IPS-18a (cell line): Measurements from ENCODE around the gene ELMO1.

ENCODE experiments used
- H3K27ac ChIP-seq: one replicate; pipeline ENCODE4 v1.5.1; 2013; ENCODE audit warnings: low read length
- H3K27me3 ChIP-seq: one replicate; pipeline ENCODE4 v1.6.1; 2013; ENCODE audit warnings: mild to moderate bottlenecking, low read length; ENCODE audit not compliant: control insufficient read depth, insufficient read depth
- H3K36me3 ChIP-seq: one replicate; pipeline ENCODE4 v1.6.1; 2013; ENCODE audit warnings: low read depth, low read length; ENCODE audit not compliant: control insufficient read depth
- H3K4me1 ChIP-seq: one replicate; pipeline ENCODE4 v1.6.1; 2013; ENCODE audit warnings: low read depth, low read length; ENCODE audit not compliant: control insufficient read depth
- H3K4me3 ChIP-seq: one replicate; pipeline ENCODE4 v1.5.1; 2013; ENCODE audit warnings: low read length
- H3K9ac ChIP-seq: one replicate; pipeline ENCODE4 v1.6.1; 2013; ENCODE audit warnings: mild to moderate bottlenecking, low read length, moderate library complexity
- H3K9me3 ChIP-seq: one replicate; pipeline ENCODE4 v1.6.1; 2013; ENCODE audit warnings: low read depth, low read length; ENCODE audit not compliant: control insufficient read depth

Gene ELMO1

GRCh38 chr7:36916619-36917018 lies 532.0 kb downstream of the ELMO1 start:
- Histone ChIP-seq H3K27ac (no peak overlapping the region), H3K4me1 (no peaks in the 10 kb centered on the region), H3K27me3 (no peaks in the 10 kb centered on the region), H3K36me3 (no peaks in the 10 kb centered on the region), H3K9ac (no peak overlapping the region), H3K4me3 (no peak overlapping the region), H3K9me3 (no peaks in the 10 kb centered on the region)

GRCh38 chr7:36916116-36916515 lies 532.5 kb downstream of the ELMO1 start:
- no peak overlapping the region for H3K9ac ChIP-seq
- no peaks in the 10 kb centered on the region for H3K9me3 ChIP-seq
- no peaks in the 10 kb centered on the region for H3K4me1 ChIP-seq
- no peak overlapping the region for H3K27ac ChIP-seq
- H3K36me3 ChIP-seq = no peaks in the 10 kb centered on the region
- H3K27me3 ChIP-seq = no peaks in the 10 kb centered on the region
- H3K4me3 ChIP-seq = no peak overlapping the region

GRCh38 chr7:36911788-36912187 lies 536.9 kb downstream of the ELMO1 start:
- Histone ChIP-seq H3K27me3 (no peaks in the 10 kb centered on the region), H3K4me3 (no peak overlapping the region), H3K4me1 (no peaks in the 10 kb centered on the region), H3K9ac (no peak overlapping the region), H3K36me3 (no peaks in the 10 kb centered on the region), H3K9me3 (no peaks in the 10 kb centered on the region), H3K27ac (no peak overlapping the region)

GRCh38 chr7:36910859-36911258 lies 537.8 kb downstream of the ELMO1 start:
- Histone ChIP-seq H3K9me3 (no peaks in the 10 kb centered on the region), H3K36me3 (no peaks in the 10 kb centered on the region), H3K4me3 (no peak overlapping the region), H3K27ac (no peak overlapping the region), H3K4me1 (no peaks in the 10 kb centered on the region), H3K27me3 (no peaks in the 10 kb centered on the region), H3K9ac (no peak overlapping the region)

- H3K9ac ChIP-seq = no peak overlapping the region
- no peak overlapping the region for H3K4me3 ChIP-seq
- H3K27me3 ChIP-seq = no peaks in the 10 kb centered on the region
- H3K36me3 ChIP-seq = no peaks in the 10 kb centered on the region
- no peaks in the 10 kb centered on the region for H3K9me3 ChIP-seq
- no peaks in the 10 kb centered on the region for H3K4me1 ChIP-seq
- no peak overlapping the region for H3K27ac ChIP-seq
Observed at GRCh38 chr7:36910401-36910800, 538.3 kb downstream of the ELMO1 start.

- H3K9me3 ChIP-seq = no peaks in the 10 kb centered on the region
- H3K4me3 ChIP-seq = no peak overlapping the region
- no peak overlapping the region for H3K9ac ChIP-seq
- H3K36me3 ChIP-seq = no peaks in the 10 kb centered on the region
- no peaks in the 10 kb centered on the region for H3K27me3 ChIP-seq
- H3K4me1 ChIP-seq = no peaks in the 10 kb centered on the region
- H3K27ac ChIP-seq = no peak overlapping the region
Observed at GRCh38 chr7:36906956-36907635, 541.6 kb downstream of the ELMO1 start.

GRCh38 chr7:36906448-36906847 lies 542.2 kb downstream of the ELMO1 start:
- no peaks in the 10 kb centered on the region for H3K4me1 ChIP-seq
- H3K9me3 ChIP-seq = no peaks in the 10 kb centered on the region
- H3K4me3 ChIP-seq = no peak overlapping the region
- no peaks in the 10 kb centered on the region for H3K36me3 ChIP-seq
- no peak overlapping the region for H3K9ac ChIP-seq
- no peaks in the 10 kb centered on the region for H3K27me3 ChIP-seq
- H3K27ac ChIP-seq = no peak overlapping the region

GRCh38 chr7:36905841-36906240 lies 542.8 kb downstream of the ELMO1 start:
- H3K4me1 ChIP-seq = no peaks in the 10 kb centered on the region
- no peaks in the 10 kb centered on the region for H3K27me3 ChIP-seq
- no peaks in the 10 kb centered on the region for H3K36me3 ChIP-seq
- H3K4me3 ChIP-seq = no peak overlapping the region
- H3K9ac ChIP-seq = no peak overlapping the region
- no peaks in the 10 kb centered on the region for H3K9me3 ChIP-seq
- no peak overlapping the region for H3K27ac ChIP-seq

- Histone ChIP-seq H3K4me3 (no peak overlapping the region), H3K27ac (no peak overlapping the region), H3K9me3 (no peaks in the 10 kb centered on the region), H3K4me1 (no peaks in the 10 kb centered on the region), H3K27me3 (no peaks in the 10 kb centered on the region), H3K9ac (no peak overlapping the region), H3K36me3 (no peaks in the 10 kb centered on the region)
Observed at GRCh38 chr7:36904802-36905201, 543.9 kb downstream of the ELMO1 start.

GRCh38 chr7:36904101-36904500 lies 544.6 kb downstream of the ELMO1 start:
- Histone ChIP-seq H3K36me3 (no peaks in the 10 kb centered on the region), H3K27me3 (no peaks in the 10 kb centered on the region), H3K4me1 (no peaks in the 10 kb centered on the region), H3K4me3 (no peak overlapping the region), H3K9me3 (no peaks in the 10 kb centered on the region), H3K27ac (no peak overlapping the region), H3K9ac (no peak overlapping the region)

- H3K27me3 ChIP-seq = no peaks in the 10 kb centered on the region
- no peaks in the 10 kb centered on the region for H3K36me3 ChIP-seq
- no peak overlapping the region for H3K4me3 ChIP-seq
- no peak overlapping the region for H3K27ac ChIP-seq
- no peaks in the 10 kb centered on the region for H3K9me3 ChIP-seq
- no peak overlapping the region for H3K9ac ChIP-seq
- no peaks in the 10 kb centered on the region for H3K4me1 ChIP-seq
Observed at GRCh38 chr7:36900988-36901710, 547.5 kb downstream of the ELMO1 start.

- no peak overlapping the region for H3K9ac ChIP-seq
- H3K27me3 ChIP-seq = no peaks in the 10 kb centered on the region
- H3K36me3 ChIP-seq = no peaks in the 10 kb centered on the region
- H3K4me1 ChIP-seq = no peaks in the 10 kb centered on the region
- no peak overlapping the region for H3K27ac ChIP-seq
- no peaks in the 10 kb centered on the region for H3K9me3 ChIP-seq
- H3K4me3 ChIP-seq = no peak overlapping the region
Observed at GRCh38 chr7:36898186-36898585, 550.5 kb downstream of the ELMO1 start.
